Endothelial cell (in vitro differentiated cells): Measurements from ENCODE around the gene C1QTNF5. TPM values are rescaled to one million over a fixed set of nuclear protein-coding genes. Genes with fewer than 3 reads are reported as not detected.

ENCODE experiments used
- DNase-seq: peaks from one replicate; pipeline ENCODE4 v3.0.0; 2021; ENCODE audit warnings: low spot score
- H3K27ac Mint-ChIP-seq: one replicate; pipeline ENCODE4 v1.8.0; 2021; ENCODE audit warnings: mixed read lengths, inconsistent platforms; ENCODE audit not compliant: unreplicated experiment
- H3K27me3 Mint-ChIP-seq: one replicate; pipeline ENCODE4 v1.8.0; 2021; ENCODE audit warnings: mild to moderate bottlenecking, moderate library complexity, mixed read lengths, inconsistent platforms; ENCODE audit not compliant: unreplicated experiment
- H3K36me3 Mint-ChIP-seq: one replicate; pipeline ENCODE4 v1.8.0; 2021; ENCODE audit warnings: mild to moderate bottlenecking, low read depth, mixed read lengths, inconsistent platforms; ENCODE audit not compliant: unreplicated experiment
- H3K4me1 Mint-ChIP-seq: one replicate; pipeline ENCODE4 v1.8.0; 2021; ENCODE audit warnings: mild to moderate bottlenecking, mixed read lengths, inconsistent platforms; ENCODE audit not compliant: unreplicated experiment
- H3K4me3 Mint-ChIP-seq: one replicate; pipeline ENCODE4 v1.8.0; 2021; ENCODE audit warnings: mild to moderate bottlenecking, mixed read lengths, inconsistent platforms; ENCODE audit not compliant: unreplicated experiment
- H3K9me3 Mint-ChIP-seq: one replicate; pipeline ENCODE4 v1.8.0; 2021; ENCODE audit warnings: mixed read lengths, inconsistent platforms; ENCODE audit not compliant: unreplicated experiment
- CTCF ChIP-seq: fragments of 200-600 bp; sonication (generic); IDR thresholded peaks from one replicate; pipeline ENCODE4 v1.5.0; 2021; ENCODE audit warnings: antibody characterized with exemption; ENCODE audit not compliant: unreplicated experiment
- total RNA-seq: library from RNA; stranded (reverse); fragmentation: NEBNext Ultra II Directional; extraction: Animal tissue kit (Norgen Biotek cat#: 25700); gene quantifications from one replicate; pipeline ENCODE4 v1.2.1, GENCODE V29; 2021; ENCODE audit not compliant: unreplicated experiment

The C1QTNF5 gene
- total RNA-seq, 1 donor from 2014 or later: 26.0 TPM

GRCh38 chr11:119371778-119372182 is 31.1 kb upstream of the C1QTNF5 start:
- TF ChIP-seq CTCF: peak; percentile 13
- Mint-ChIP-seq H3K27me3 (peaks cover 5% of the 10 kb centered on the region), H3K9me3 (no peaks in the 10 kb centered on the region), H3K36me3 (no peaks in the 10 kb centered on the region), H3K4me1 (peaks cover 11% of the 10 kb centered on the region), H3K27ac (peak overlapping the region; percentile 20), H3K4me3 (no peak overlapping the region)
- DNase-seq: no peak

- TF ChIP-seq CTCF: no peak
- DNase-seq: no peak
- Mint-ChIP-seq H3K36me3 (no peaks in the 10 kb centered on the region), H3K4me3 (no peak overlapping the region), H3K4me1 (peaks cover 7% of the 10 kb centered on the region), H3K27me3 (peaks cover 5% of the 10 kb centered on the region), H3K9me3 (no peaks in the 10 kb centered on the region), H3K27ac (no peak overlapping the region)
Measured at GRCh38 chr11:119371067-119371601, 30.5 kb upstream of the C1QTNF5 start.

- DNase-seq: no peak
- Mint-ChIP-seq H3K4me3 (no peak overlapping the region), H3K27me3 (peaks cover 6% of the 10 kb centered on the region), H3K4me1 (peaks cover 7% of the 10 kb centered on the region), H3K36me3 (no peaks in the 10 kb centered on the region), H3K27ac (no peak overlapping the region), H3K9me3 (no peaks in the 10 kb centered on the region)
- TF ChIP-seq CTCF: no peak
Measured at GRCh38 chr11:119370486-119371046, 29.9 kb upstream of the C1QTNF5 start.

GRCh38 chr11:119369132-119369925 is 28.6 kb upstream of the C1QTNF5 start:
- H3K27me3 Mint-ChIP-seq: peaks cover 15% of the 10 kb centered on the region
- peaks cover 9% of the 10 kb centered on the region for H3K4me1 Mint-ChIP-seq
- no peak overlapping the region for H3K27ac Mint-ChIP-seq
- H3K9me3 Mint-ChIP-seq: no peaks in the 10 kb centered on the region
- peaks cover 3% of the 10 kb centered on the region for H3K36me3 Mint-ChIP-seq
- no peak for DNase-seq
- no peak for TF ChIP-seq CTCF
- no peak overlapping the region for H3K4me3 Mint-ChIP-seq
